Karpas-422 (cell line): ENCODE results near the gene TDRD6. TPM values are rescaled to one million over a fixed set of nuclear protein-coding genes. Genes with fewer than 3 reads are reported as not detected.
"Not testable (repeated sequence)": the region's sequence is repeated elsewhere in the genome, so short reads cannot be mapped to it uniquely, and the experiment has no call there.

ENCODE experiments used
- DNase-seq: peaks from one replicate; pipeline ENCODE4 v3.0.0-alpha.2; 2015
- H2AFZ ChIP-seq: fragments of 200-600 bp; sonication (generic); 2 replicates; pipeline ENCODE4 v1.6.1; 2014; ENCODE audit warnings: antibody characterized with exemption, low read length, mixed read lengths
- H3K27ac ChIP-seq: fragments of 200-600 bp; sonication (generic); 2 replicates; pipeline ENCODE4 v1.5.1; 2014; ENCODE audit warnings: mild to moderate bottlenecking, low read length, moderate library complexity
- H3K27me3 ChIP-seq: fragments of 200-600 bp; sonication (generic); 2 replicates; pipeline ENCODE4 v1.6.1; 2014; ENCODE audit warnings: low read length, mixed read lengths
- H3K36me3 ChIP-seq: fragments of 200-600 bp; sonication (generic); 2 replicates; pipeline ENCODE4 v1.6.1; 2014; ENCODE audit warnings: low read length, mixed read lengths; ENCODE audit not compliant: insufficient read depth
- H3K4me1 ChIP-seq: fragments of 200-600 bp; sonication (generic); 2 replicates; pipeline ENCODE4 v1.6.1; 2014; ENCODE audit warnings: mild to moderate bottlenecking, low read length, mixed read lengths
- H3K4me2 ChIP-seq: fragments of 200-600 bp; sonication (generic); 2 replicates; pipeline ENCODE4 v1.6.1; 2014; ENCODE audit warnings: low read length, low read depth, mild to moderate bottlenecking; ENCODE audit not compliant: poor library complexity, severe bottlenecking
- H3K4me3 ChIP-seq: fragments of 200-600 bp; sonication (generic); 2 replicates; pipeline ENCODE4 v1.5.1; 2014; ENCODE audit warnings: mild to moderate bottlenecking, antibody characterized with exemption, low read length, mixed read lengths
- H3K79me2 ChIP-seq: fragments of 200-600 bp; sonication (generic); 2 replicates; pipeline ENCODE4 v1.6.1; 2014; ENCODE audit warnings: mild to moderate bottlenecking, low read length, mixed read lengths
- H3K9ac ChIP-seq: fragments of 200-600 bp; sonication (generic); 2 replicates; pipeline ENCODE4 v1.6.0; 2014; ENCODE audit warnings: low read length
- H3K9me2 ChIP-seq: fragments of 200-600 bp; sonication (generic), shearing (Covaris generic); replicated peaks from 2 replicates; pipeline ENCODE4 v1.6.0; 2014; ENCODE audit warnings: mild to moderate bottlenecking, low read length, moderate library complexity; ENCODE audit not compliant: insufficient read depth
- H3K9me3 ChIP-seq: fragments of 300-700, 200-600 bp; sonication (generic); 2 replicates; pipeline ENCODE4 v1.6.1; 2014; ENCODE audit warnings: low read length, mixed read lengths
- H4K20me1 ChIP-seq: fragments of 200-600 bp; sonication (generic); 2 replicates; pipeline ENCODE4 v1.6.1; 2014; ENCODE audit warnings: mild to moderate bottlenecking, antibody characterized with exemption, low read length, low read depth; ENCODE audit not compliant: insufficient read depth
- total RNA-seq: library from RNA; depleted of rRNA; stranded (reverse); fragments of >200 nt; shearing (Covaris generic); gene quantifications from 2 replicates; pipeline ENCODE4 v1.2.3, GENCODE V29; 2014; ENCODE audit warnings: low replicate concordance

The TDRD6 gene
- total RNA-seq, 1 experiment from 2014 or later, result 3.5 TPM

DNA sequence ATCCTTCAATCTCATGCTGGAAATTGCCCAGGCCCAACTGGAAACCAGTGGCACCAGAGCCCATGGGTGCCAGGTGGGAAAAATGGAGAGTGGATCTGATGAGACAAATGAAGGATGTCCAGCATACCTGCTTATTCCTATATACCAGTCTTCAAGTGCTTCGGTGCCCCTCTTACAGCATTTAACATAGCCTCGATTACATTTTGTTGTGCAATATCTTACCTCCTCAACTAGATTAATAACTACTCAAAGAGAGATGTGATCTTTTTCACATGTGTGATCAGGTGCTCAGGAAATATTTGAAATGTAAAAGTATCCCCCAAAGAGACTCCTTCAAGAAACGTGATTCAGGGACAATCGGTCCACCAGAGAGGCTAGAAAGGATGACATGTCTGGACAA is 54.2 kb downstream of the TDRD6 start:
- H3K9me3 ChIP-seq, result no peaks in the 10 kb centered on the region

DNA sequence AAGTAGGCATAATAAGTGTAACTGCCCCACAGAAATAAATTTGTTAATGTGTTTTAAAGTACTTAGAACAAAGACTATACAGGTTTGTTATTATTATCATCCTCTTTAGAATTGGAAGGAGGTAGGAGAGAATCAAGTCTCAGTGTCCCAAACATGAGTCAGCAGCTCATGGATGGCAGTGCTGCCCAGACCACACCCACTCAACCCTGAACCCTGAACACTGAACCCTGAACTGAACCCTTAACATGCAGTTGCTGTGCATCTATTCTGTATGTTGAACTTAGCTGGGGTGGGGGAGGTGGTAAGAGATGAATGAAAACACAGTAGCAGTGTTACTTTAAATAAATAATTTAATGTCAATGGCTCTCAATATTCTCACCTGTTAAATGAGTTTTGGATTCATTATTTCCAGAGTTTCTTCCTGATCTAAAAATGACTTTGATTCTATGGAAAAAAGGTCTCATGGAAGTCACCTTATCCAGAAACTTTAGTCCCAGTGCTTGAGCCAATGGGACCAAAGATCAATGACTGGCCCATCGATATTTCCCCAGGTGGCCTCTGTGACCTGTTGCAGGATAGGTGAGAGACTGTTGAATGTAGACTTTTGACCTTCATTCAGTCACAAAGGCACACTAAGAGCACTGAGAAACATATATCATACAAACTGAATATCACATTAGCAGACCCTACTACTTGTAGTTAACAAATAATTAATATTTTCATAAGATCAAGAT is 55.9 kb downstream of the TDRD6 start:
- Histone ChIP-seq H4K20me1 (no peaks in the 10 kb centered on the region), H3K36me3 (no peaks in the 10 kb centered on the region), H3K4me2 (no peak overlapping the region), H3K9me3 (no peaks in the 10 kb centered on the region), H3K4me1 (no peaks in the 10 kb centered on the region), H2AFZ (no peak overlapping the region), H3K9ac (no peak overlapping the region), H3K9me2 (no peaks in the 10 kb centered on the region), H3K4me3 (no peak overlapping the region), H3K27me3 (no peaks in the 10 kb centered on the region), H3K27ac (no peak overlapping the region), H3K79me2 (no peaks in the 10 kb centered on the region)
- no peak for DNase-seq

More for the DNA sequence above, 54.2 kb downstream of the TDRD6 start:
- Histone ChIP-seq H4K20me1 (no peaks in the 10 kb centered on the region), H3K4me1 (no peaks in the 10 kb centered on the region), H3K9ac (no peak overlapping the region), H3K9me2 (no peaks in the 10 kb centered on the region), H3K27ac (no peak overlapping the region), H2AFZ (no peak overlapping the region), H3K79me2 (no peaks in the 10 kb centered on the region), H3K36me3 (no peaks in the 10 kb centered on the region), H3K4me3 (no peak overlapping the region), H3K27me3 (no peaks in the 10 kb centered on the region), H3K4me2 (no peak overlapping the region)
- no peak for DNase-seq

DNA sequence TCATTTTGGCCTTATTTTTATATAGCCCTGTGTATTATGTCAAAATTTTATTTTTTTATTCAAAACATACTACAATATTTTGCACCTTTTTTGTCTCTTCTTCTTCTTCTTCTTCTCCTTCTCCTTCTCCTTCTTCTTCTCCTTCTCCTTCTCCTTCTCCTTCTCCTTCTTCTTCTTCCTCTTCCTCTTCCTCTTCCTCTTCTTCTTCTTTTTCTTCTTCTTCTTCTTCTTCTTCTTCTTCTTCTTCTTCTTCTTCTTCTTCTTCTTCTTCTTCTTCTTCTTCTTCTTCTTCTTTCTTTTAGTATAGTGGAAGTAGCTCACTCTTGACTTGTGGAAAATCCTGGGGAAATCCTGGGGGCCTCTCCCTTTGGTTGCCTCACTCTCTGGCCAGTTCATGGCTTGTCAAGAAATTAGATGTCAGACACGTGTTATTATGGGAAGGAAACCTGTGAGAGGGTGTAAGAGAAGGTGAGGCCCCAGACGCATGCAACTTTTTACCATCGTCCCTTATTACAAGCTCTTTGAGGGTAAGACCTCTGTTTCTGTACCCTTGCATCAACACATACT is 56.6 kb downstream of the TDRD6 start:
- not testable (repeated sequence) for H3K9ac ChIP-seq, H4K20me1 ChIP-seq, H3K27me3 ChIP-seq, H3K36me3 ChIP-seq, H3K27ac ChIP-seq, H2AFZ ChIP-seq, H3K4me2 ChIP-seq, H3K4me1 ChIP-seq, DNase-seq, H3K9me2 ChIP-seq, H3K79me2 ChIP-seq, H3K4me3 ChIP-seq, H3K9me3 ChIP-seq

DNA sequence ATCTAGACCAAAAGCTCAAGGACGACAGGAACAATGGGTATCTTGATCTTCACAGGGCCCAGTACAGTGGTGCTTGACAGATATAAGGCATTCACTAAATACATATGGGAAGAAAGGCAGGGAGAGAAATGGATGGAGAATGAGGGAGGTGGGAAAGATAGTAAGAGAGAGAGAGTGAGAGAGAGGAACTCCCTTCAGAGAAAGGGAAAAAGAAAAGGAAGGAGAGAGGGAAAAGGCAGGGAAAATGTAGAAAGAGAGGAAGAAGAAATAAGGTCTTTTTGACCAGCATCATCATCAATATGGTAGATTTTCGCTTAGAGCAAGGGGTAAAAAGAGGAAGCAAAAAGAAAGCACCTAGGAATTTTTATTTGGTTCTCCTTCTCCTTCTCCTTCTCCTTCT is 58.3 kb downstream of the TDRD6 start:
- Histone ChIP-seq H4K20me1 (no peaks in the 10 kb centered on the region), H3K9me3 (no peaks in the 10 kb centered on the region), H3K4me1 (no peaks in the 10 kb centered on the region), H3K36me3 (no peaks in the 10 kb centered on the region), H3K9ac (no peak overlapping the region), H2AFZ (no peak overlapping the region), H3K4me2 (no peak overlapping the region), H3K9me2 (no peaks in the 10 kb centered on the region), H3K27me3 (no peaks in the 10 kb centered on the region), H3K79me2 (no peaks in the 10 kb centered on the region), H3K27ac (no peak overlapping the region), H3K4me3 (no peak overlapping the region)
- no peak for DNase-seq

DNA sequence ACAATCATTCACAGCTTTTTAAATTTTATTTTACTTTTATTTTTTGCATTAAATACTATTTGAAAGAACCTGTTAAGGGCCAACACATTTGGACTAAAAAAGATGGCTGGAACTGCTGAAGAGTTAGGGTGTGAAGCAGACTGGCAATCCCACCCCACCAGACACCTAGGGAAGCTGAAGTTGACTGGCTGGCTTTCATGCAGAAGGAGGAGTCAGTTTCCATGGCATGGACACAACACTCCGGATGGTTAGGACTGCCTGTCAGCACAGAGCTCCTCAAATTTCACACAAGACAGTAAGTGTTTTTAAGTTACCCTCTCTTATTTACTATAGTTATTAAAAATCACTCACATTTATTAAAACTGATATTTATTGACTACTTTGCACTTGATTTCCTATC is 59.0 kb downstream of the TDRD6 start, which contains the start of gene ANKRD66:
Gene ANKRD66, plus strand, starts transcription at position 238 of the 400 bp plus-strand sequence. CDS start 5,016 bp downstream, outside the sequence.
- no peak within 1 kb of the TSS for H3K27ac ChIP-seq
- no peak for DNase-seq
- H3K9me3 ChIP-seq, result no peaks in the 10 kb centered on the region
- no peaks in the 10 kb centered on the region for H3K27me3 ChIP-seq
- no peak within 1 kb of the TSS for H3K9ac ChIP-seq
- H3K36me3 ChIP-seq, result no peaks in the 10 kb centered on the region
- no peaks in the 10 kb centered on the region for H3K79me2 ChIP-seq
- H3K9me2 ChIP-seq, result no peaks in the 10 kb centered on the region
- H3K4me1 ChIP-seq, result no peaks in the 10 kb centered on the region
- no peak within 1 kb of the TSS for H3K4me2 ChIP-seq
- H2AFZ ChIP-seq, result no peak within 1 kb of the TSS
- no peaks in the 10 kb centered on the region for H4K20me1 ChIP-seq
- no peak within 1 kb of the TSS for H3K4me3 ChIP-seq

DNA sequence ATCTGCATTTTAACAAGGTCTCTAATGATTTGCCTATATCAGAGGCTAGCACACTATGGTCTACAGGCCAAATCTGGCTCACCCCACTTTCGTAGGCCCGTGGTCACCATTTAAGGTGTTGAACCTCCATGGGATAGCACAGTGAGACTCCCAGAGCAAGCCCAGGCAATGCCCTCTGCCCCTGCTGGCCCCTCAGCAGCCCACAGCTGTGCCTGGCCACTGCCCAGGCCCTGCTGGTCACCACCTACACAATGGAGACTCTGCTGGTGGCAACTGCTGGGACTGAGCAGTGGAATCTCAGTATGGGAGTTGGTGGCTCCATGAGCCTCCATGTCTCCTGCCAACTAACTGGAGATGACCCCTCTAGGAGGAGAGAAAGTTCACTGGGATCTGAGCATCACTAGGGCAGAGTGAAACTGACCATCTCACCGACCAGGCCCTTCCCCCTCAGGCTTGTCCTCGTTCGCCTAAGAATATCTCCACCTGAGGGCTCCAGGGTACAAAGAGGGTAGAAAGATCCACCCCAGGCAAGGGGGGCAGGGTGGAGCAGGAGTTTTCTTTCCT is 61.3 kb downstream of the TDRD6 start:
- no peak overlapping the region for H2AFZ ChIP-seq
- H3K36me3 ChIP-seq, result no peaks in the 10 kb centered on the region
- H3K4me1 ChIP-seq, result no peaks in the 10 kb centered on the region
- DNase-seq, result no peak
- no peak overlapping the region for H3K27ac ChIP-seq
- H4K20me1 ChIP-seq, result no peaks in the 10 kb centered on the region
- H3K79me2 ChIP-seq, result no peaks in the 10 kb centered on the region
- H3K9me2 ChIP-seq, result no peaks in the 10 kb centered on the region
- H3K9ac ChIP-seq, result no peak overlapping the region
- no peaks in the 10 kb centered on the region for H3K27me3 ChIP-seq
- no peak overlapping the region for H3K4me2 ChIP-seq
- no peaks in the 10 kb centered on the region for H3K9me3 ChIP-seq
- no peak overlapping the region for H3K4me3 ChIP-seq

DNA sequence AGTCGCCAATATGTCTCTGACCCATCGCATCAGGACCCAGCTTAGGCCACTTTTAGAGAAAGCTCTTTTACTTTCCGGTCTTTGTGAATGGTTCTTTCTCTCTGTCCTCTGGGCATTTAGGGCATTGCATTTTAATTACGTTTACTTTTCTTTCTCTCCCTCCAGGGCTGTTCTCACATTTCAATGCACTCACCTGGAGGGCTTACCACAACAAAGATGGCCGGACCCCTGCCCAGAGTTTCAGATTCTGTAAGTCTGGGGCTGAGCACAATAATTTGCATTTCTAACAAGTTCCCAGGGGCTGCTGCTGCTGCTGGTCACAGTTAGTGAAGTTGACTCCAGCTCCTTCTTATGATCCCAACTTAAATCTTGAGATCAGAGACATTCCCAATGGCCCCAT is 62.0 kb downstream of the TDRD6 start:
- no peaks in the 10 kb centered on the region for H3K9me3 ChIP-seq
- H3K36me3 ChIP-seq, result no peaks in the 10 kb centered on the region
- no peak overlapping the region for H3K4me2 ChIP-seq
- H3K4me1 ChIP-seq, result no peaks in the 10 kb centered on the region
- no peak overlapping the region for H3K9ac ChIP-seq
- no peak overlapping the region for H2AFZ ChIP-seq
- no peak overlapping the region for H3K27ac ChIP-seq
- no peaks in the 10 kb centered on the region for H3K9me2 ChIP-seq
- no peaks in the 10 kb centered on the region for H3K79me2 ChIP-seq
- H3K27me3 ChIP-seq, result no peaks in the 10 kb centered on the region
- DNase-seq, result no peak
- H4K20me1 ChIP-seq, result no peaks in the 10 kb centered on the region
- H3K4me3 ChIP-seq, result no peak overlapping the region

DNA sequence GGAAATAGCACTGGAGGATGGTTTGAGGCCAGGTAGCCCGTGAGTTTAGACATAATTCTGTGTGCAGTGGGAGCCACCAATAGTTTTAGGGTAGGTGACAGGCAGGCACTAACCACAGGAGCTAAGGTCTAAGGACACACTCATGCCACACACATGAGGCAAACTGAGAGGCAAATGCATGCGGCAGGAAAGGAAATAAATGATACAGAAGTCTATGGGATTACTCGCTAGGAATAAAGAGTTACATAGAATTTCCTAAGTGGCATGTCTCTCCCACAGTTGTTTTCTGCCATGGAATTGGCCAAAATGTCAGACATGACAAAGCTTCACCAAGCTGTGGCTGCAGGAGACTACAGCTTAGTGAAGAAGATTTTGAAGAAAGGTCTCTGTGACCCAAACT is 64.0 kb downstream of the TDRD6 start:
- H3K27ac ChIP-seq, result no peak overlapping the region
- H3K4me2 ChIP-seq, result no peak overlapping the region
- H3K9me2 ChIP-seq, result no peaks in the 10 kb centered on the region
- H3K79me2 ChIP-seq, result no peaks in the 10 kb centered on the region
- H3K4me3 ChIP-seq, result no peak overlapping the region
- H2AFZ ChIP-seq, result no peak overlapping the region
- no peaks in the 10 kb centered on the region for H3K9me3 ChIP-seq
- no peak for DNase-seq
- peaks cover 15% of the 10 kb centered on the region for H3K4me1 ChIP-seq
- no peaks in the 10 kb centered on the region for H3K36me3 ChIP-seq
- H3K9ac ChIP-seq, result no peak overlapping the region
- no peaks in the 10 kb centered on the region for H4K20me1 ChIP-seq
- H3K27me3 ChIP-seq, result no peaks in the 10 kb centered on the region
